VCaP (cell line): ENCODE data around the gene RAB32.
"Not testable (repeated sequence)": the region's sequence is repeated elsewhere in the genome, so short reads cannot be mapped to it uniquely, and the experiment has no call there.

Source experiments
- H3K27ac ChIP-seq: fragments of 450-650 bp; 2 replicates; pipeline ENCODE4 v1.5.1; 2017
- CTCF ChIP-seq: fragments of 450-650 bp; conservative IDR thresholded peaks from 2 replicates; pipeline ENCODE4 v1.5.1; 2017; ENCODE audit warnings: mild to moderate bottlenecking, moderate library complexity

RAB32 gene

GRCh38 chr6:146551545-146551944 is 7.9 kb downstream of the RAB32 start:
- no peak for TF ChIP-seq CTCF
- H3K27ac ChIP-seq, result no peak overlapping the region

GRCh38 chr6:146553377-146554135 is 9.9 kb downstream of the RAB32 start:
- TF ChIP-seq CTCF, result no peak
- no peak overlapping the region for H3K27ac ChIP-seq

- no peak overlapping the region for H3K27ac ChIP-seq
- no peak for TF ChIP-seq CTCF
Measured at GRCh38 chr6:146560607-146561006, 17.0 kb downstream of the RAB32 start.

DNA sequence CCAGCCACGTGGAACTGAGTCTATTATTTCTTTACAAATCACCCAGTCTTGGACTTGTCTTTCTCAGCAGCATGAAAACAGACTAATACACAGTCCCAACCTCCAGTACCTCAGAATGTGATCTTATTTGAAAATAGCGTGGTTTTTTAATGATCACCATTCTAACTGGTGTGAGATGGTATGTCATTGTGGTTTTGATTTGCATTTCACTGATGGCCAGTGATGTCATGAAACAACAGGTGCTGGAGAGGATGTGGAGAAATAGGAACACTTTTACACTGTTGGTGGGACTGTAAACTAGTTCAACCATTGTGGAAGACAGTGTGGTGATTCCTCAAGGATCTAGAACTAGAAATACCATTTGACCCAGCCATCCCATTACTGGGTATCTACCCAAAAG is 23.0 kb downstream of the RAB32 start:
- not testable (repeated sequence) for H3K27ac ChIP-seq

- not testable (repeated sequence) for H3K27ac ChIP-seq
Measured at GRCh38 chr6:146568619-146569018, 25.0 kb downstream of the RAB32 start.

- no peak overlapping the region for H3K27ac ChIP-seq
- TF ChIP-seq CTCF, result no peak
Measured at GRCh38 chr6:146574211-146574610, 30.6 kb downstream of the RAB32 start.

GRCh38 chr6:146578054-146578453 is 34.4 kb downstream of the RAB32 start:
- no peak overlapping the region for H3K27ac ChIP-seq
- TF ChIP-seq CTCF, result no peak

DNA sequence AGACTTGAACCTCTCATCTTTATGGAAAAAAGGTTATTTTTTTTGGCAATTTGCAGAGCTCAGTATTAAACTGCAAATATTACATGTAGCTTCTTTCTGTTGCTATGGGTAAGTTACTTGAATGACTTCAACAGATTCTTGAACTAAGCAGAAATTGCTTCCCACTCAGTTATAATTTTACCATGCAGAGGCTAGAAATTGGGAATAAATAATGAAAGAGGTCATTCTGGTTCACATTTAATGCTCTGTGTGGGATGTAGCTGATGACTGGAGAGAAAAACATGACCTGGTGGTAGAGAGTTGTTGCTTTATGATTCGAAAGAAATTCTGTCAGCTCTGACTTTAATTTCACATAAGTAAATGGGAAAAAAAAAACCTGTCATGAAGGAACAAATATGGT is 38.3 kb downstream of the RAB32 start:
- no peak for TF ChIP-seq CTCF
- no peak overlapping the region for H3K27ac ChIP-seq

GRCh38 chr6:146582857-146583256 is 39.2 kb downstream of the RAB32 start:
- H3K27ac ChIP-seq, result no peak overlapping the region
- no peak for TF ChIP-seq CTCF
